T-helper 1 cell (primary cell): ENCODE data around the gene SPATA16.
"Not testable (repeated sequence)": the region's sequence is repeated elsewhere in the genome, so short reads cannot be mapped to it uniquely, and the experiment has no call there.

Source experiments
- DNase-seq, 5 donors: peaks; one replicate each; pipeline ENCODE4 v3.0.0-alpha.2; 2012 to 2020

Gene SPATA16

GRCh38 chr3:172931746-172932285 is 209.2 kb downstream of the SPATA16 start:
- DNase-seq: no peak

GRCh38 chr3:172929451-172929850 is 211.6 kb downstream of the SPATA16 start:
- no peak for DNase-seq

- DNase-seq: no peak
Measured at GRCh38 chr3:172924546-172924945, 216.5 kb downstream of the SPATA16 start.

GRCh38 chr3:172919297-172919683 is 221.7 kb downstream of the SPATA16 start:
- no peak for DNase-seq

- DNase-seq: no peak
Measured at GRCh38 chr3:172918568-172919296, 222.3 kb downstream of the SPATA16 start.

- no peak for DNase-seq
Measured at GRCh38 chr3:172918165-172918564, 222.9 kb downstream of the SPATA16 start.

GRCh38 chr3:172915911-172916514 is 225.0 kb downstream of the SPATA16 start:
- no peak for DNase-seq

GRCh38 chr3:172914854-172915253 is 226.2 kb downstream of the SPATA16 start:
- no peak for DNase-seq

- no peak for DNase-seq
Measured at GRCh38 chr3:172913911-172914655, 227.0 kb downstream of the SPATA16 start.

GRCh38 chr3:172911142-172911541 is 229.9 kb downstream of the SPATA16 start:
- no peak for DNase-seq

GRCh38 chr3:172908771-172909270 is 232.2 kb downstream of the SPATA16 start:
- DNase-seq: no peak

- no peak for DNase-seq
Measured at GRCh38 chr3:172905451-172905850, 235.6 kb downstream of the SPATA16 start.

- no peak for DNase-seq
Measured at GRCh38 chr3:172904711-172905373, 236.2 kb downstream of the SPATA16 start.

GRCh38 chr3:172903642-172904320 is 237.3 kb downstream of the SPATA16 start:
- DNase-seq: no peak

- DNase-seq: no peak
Measured at GRCh38 chr3:172892158-172892557, 248.9 kb downstream of the SPATA16 start.

- DNase-seq: no peak
Measured at GRCh38 chr3:172885704-172886103, 255.3 kb downstream of the SPATA16 start.

- no peak for DNase-seq
Measured at GRCh38 chr3:172882563-172882962, 258.5 kb downstream of the SPATA16 start.

GRCh38 chr3:172879381-172879780 is 261.7 kb downstream of the SPATA16 start:
- DNase-seq: not testable (repeated sequence)

- DNase-seq: no peak
Measured at GRCh38 chr3:172877011-172877410, 264.0 kb downstream of the SPATA16 start.

GRCh38 chr3:172876297-172876696 is 264.7 kb downstream of the SPATA16 start:
- DNase-seq: no peak

- no peak for DNase-seq
Measured at GRCh38 chr3:172875039-172875438, 266.0 kb downstream of the SPATA16 start.
